ENCODE measurements around the gene PRPF39.

PRPF39 gene

GRCh38 chr14:45044638-45045037 lies 39.3 kb upstream of the PRPF39 start:
- no peak overlapping the region for H3K4me3 ChIP-seq (ENCODE audit: control insufficient read depth, low read depth, low read length)
- no peak for DNase-seq (ENCODE audit: low read depth)
- no peak for TF ChIP-seq CTCF (IDR thresholded peaks at IDR 0.05; ENCODE audit: control insufficient read depth, insufficient read depth, low read depth, low read length, missing control alignments)

GRCh38 chr14:45048385-45048784 lies 35.5 kb upstream of the PRPF39 start:
- no peak overlapping the region for H3K4me3 ChIP-seq (ENCODE audit: control insufficient read depth, low read depth, low read length)
- no peak for DNase-seq (ENCODE audit: low read depth)
- no peak for TF ChIP-seq CTCF (IDR thresholded peaks at IDR 0.05; ENCODE audit: control insufficient read depth, insufficient read depth, low read depth, low read length, missing control alignments)

GRCh38 chr14:45051180-45051579 lies 32.7 kb upstream of the PRPF39 start:
- no peak for DNase-seq (ENCODE audit: low read depth)
- no peak overlapping the region for H3K4me3 ChIP-seq (ENCODE audit: control insufficient read depth, low read depth, low read length)
- no peak for TF ChIP-seq CTCF (IDR thresholded peaks at IDR 0.05; ENCODE audit: control insufficient read depth, insufficient read depth, low read depth, low read length, missing control alignments)

- no peak for DNase-seq (ENCODE audit: low read depth)
- H3K4me3 ChIP-seq (ENCODE audit: control insufficient read depth, low read depth, low read length), result no peak overlapping the region
- no peak for TF ChIP-seq CTCF (IDR thresholded peaks at IDR 0.05; ENCODE audit: control insufficient read depth, insufficient read depth, low read depth, low read length, missing control alignments)
These were observed 32.0 kb upstream of the PRPF39 start for GRCh38 chr14:45051896-45052295.

GRCh38 chr14:45057349-45057748 lies 26.6 kb upstream of the PRPF39 start:
- TF ChIP-seq CTCF (IDR thresholded peaks at IDR 0.05; ENCODE audit: control insufficient read depth, insufficient read depth, low read depth, low read length, missing control alignments), result no peak
- no peak for DNase-seq (ENCODE audit: low read depth)
- no peak overlapping the region for H3K4me3 ChIP-seq (ENCODE audit: control insufficient read depth, low read depth, low read length)

GRCh38 chr14:45057881-45058364 lies 26.0 kb upstream of the PRPF39 start:
- no peak for TF ChIP-seq CTCF (IDR thresholded peaks at IDR 0.05; ENCODE audit: control insufficient read depth, insufficient read depth, low read depth, low read length, missing control alignments)
- no peak overlapping the region for H3K4me3 ChIP-seq (ENCODE audit: control insufficient read depth, low read depth, low read length)
- no peak for DNase-seq (ENCODE audit: low read depth)

GRCh38 chr14:45060551-45060950 lies 23.4 kb upstream of the PRPF39 start:
- no peak for TF ChIP-seq CTCF (IDR thresholded peaks at IDR 0.05; ENCODE audit: control insufficient read depth, insufficient read depth, low read depth, low read length, missing control alignments)
- DNase-seq (ENCODE audit: low read depth), result no peak
- no peak overlapping the region for H3K4me3 ChIP-seq (ENCODE audit: control insufficient read depth, low read depth, low read length)

Measured in AG09309 (cell line).